Midbrain (tissue), 1 donor: Measurements from ENCODE around the gene OTULIN.

Source experiments
- DNase-seq: peaks from one replicate; lab custom pipeline; 2025; lab: John Stamatoyannopoulos, UW

The OTULIN gene

DNA sequence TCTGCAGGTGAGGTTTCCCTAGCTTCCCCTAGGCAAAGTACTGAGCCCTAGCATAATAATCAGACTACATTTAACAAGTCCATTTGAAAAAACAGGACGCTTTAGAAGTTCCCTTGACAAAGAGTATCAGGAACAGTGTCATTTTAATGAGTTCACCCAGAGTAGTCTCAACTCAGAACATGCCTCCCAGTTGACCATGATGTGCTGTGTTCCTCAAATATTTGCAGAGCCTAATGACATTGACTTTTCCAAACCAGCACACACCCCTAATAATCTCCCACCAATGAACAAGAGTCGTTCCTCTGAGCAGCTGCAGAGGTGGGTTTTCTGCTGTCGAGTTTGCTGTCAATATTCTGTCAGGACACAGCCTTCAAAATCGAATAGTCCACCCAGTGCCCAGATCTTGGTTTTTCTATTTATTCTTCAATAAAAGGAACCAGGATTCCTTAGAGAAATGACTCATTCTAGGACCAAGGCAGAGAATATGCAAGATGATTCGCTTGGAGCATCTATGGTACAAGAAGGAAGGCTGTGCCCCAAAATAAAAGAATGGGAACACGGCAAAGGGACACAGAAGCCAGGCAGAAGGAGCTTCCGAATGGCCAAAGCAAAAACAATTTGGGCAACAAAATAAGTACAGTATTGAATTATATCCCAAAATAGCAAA, 57.6 kb downstream of the OTULIN start:
- DNase-seq: no peak

DNA sequence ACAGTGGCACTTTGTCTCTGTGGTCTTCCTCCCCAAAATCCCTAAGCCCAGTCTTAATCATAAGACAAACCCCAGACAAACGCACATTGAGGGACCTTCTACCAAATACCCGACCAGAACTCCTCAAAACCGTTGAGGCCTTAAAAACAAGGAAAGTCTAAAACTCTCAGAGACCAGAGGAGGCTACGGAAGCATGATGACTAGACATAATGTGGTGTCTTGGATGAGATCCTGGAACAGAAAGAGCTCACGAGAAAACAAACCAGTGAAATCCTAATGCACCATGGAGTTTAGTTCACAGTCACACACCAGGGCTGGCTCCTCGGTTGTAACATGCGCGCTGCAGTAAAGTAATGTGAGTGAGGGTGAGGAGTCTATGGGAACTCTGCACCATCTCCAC, 58.4 kb downstream of the OTULIN start:
- DNase-seq: no peak

DNA sequence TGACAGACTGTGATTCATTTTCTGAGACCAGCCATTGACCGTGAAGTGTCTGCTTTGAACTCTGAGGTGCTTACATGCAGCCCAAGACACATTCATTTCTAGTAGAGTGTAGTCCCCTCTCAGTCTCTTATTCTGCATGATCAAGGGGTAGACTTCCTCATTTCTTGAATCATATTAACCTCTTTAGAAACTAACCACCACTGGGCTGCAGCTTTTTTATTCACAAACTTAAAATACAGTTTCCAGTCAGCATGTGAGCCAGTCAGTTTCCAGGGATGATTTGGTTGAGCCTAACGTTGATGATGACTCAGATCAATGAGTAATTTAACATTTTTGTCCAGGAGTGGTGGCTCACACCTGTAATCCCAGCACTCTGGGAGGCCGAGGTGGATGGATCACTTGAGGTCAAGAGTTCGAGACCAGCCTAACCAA, 59.2 kb downstream of the OTULIN start:
- DNase-seq: no peak

DNA sequence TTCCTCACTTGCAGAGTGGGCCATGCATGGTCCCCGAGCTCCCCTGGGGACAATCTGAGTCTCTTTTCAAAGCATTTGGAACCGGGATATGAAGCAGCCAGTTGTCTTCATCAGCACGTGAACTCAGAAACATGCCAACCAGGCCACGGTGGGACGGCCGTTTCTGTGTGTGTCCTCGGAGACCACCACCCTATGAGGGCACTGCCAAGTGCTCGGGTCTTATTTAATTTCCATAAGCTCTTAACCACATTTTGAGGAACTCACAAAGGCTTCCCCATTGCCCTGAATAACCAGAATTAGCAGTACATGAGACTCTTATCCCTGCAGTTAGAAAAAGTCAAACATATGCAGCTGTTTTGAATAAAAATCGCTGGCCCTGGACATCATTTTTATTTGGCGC, 60.1 kb downstream of the OTULIN start:
- peak; percentile 18 for DNase-seq

DNA sequence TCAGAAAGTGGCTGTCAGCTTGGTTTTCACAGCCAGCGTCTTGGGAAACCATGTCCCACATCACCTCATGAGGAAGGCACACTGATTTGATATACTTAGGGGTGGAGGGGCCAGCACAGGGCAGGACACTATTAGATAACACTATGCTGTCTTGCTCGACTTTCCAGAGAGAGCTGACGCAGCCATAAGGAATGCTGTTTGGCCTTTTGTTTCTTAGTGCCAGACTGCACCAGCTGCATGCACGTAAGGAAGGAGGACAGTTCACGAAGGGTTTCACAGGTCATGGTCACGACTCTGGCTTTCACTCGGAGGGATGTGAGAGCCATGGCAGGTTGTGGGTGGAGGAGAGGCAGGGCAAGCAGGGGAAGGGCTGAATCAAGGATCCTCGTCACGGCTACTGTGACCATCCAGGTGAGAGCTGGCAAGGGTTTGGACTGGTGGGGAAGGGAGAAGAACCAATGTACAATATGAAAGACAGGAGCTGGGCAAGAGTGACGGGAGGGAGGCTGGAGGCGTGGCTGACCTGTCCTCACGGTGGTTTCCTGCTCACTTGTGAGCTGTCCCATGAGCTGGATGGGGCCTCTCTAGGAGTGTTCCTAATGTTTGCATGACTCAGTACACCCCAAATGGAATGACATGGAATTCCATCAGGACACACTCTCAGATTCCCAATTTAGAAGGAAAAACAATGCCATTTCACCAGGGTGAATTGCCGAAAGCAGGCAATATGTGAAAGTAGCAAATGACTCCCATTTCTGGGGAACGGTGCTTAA, 61.7 kb downstream of the OTULIN start:
- no peak for DNase-seq

DNA sequence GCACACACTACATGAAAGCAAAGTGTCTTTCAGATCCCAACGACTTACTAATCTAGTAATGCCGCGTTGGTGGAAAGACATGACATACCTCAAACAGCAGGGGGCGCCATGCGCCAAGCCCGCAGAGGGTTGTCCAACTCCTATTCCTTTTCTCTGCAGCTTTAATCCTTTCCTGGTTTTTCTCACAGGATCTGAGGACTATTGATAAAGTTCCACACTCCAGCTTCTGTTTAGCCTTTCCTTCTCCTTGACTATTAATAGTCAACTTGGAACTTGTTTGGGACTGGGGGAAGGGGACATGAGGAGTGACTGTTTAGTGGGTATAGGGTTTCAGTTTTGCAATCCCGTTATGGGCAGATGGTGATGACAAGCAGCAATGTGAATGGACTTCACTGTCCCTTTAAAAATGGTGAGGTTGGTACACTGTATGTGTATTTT, 62.9 kb downstream of the OTULIN start:
- peak; percentile 88 for DNase-seq

DNA sequence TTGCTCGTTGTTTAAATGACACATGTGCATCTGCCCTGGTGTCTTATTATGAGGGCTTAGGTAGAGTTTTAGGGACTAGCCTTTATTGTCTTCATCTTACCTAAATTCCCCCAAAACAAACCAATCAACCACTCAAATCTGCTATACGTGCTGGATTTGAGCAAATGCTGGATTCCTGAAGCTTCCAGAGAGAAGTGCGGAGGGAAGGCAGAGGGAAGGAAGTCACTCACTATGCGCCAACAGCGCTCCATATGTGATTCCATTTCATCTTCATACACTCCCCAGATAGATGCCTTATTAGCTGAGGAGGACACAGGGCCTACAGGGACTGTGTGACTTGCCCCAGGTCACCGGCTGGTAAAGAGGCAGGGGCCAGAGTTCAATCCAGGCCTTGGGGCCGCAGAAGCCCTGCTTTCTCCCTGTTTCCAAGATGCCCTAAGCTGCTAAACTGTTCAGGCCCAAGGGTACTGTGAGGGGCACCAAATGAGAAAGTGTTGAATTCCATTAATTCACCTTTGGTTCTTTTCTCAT, 63.5 kb downstream of the OTULIN start:
- DNase-seq: no peak

DNA sequence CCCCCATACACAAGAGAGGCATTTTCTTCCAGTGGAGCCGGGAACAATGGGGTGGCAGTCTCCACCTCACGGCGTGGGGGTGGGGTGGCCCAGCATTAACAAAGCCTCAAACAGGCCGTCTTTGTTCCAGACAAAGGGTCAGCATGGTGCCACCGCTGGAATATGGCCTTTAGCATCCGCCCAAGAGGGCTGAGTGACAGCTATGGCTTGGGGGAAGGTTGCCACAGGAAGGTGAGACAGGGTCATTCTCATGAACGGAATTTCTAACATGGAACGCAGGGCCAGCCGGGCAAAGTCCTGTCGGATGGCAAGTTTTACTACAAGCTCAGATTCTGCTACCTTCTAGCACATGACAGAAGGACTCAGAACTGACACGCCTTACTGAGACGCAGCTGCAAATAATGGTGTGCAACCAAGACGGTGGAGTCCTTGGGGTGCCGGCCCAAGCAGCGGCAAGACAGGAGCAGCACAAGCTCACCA, 64.0 kb downstream of the OTULIN start:
- DNase-seq: peak; percentile 84

DNA sequence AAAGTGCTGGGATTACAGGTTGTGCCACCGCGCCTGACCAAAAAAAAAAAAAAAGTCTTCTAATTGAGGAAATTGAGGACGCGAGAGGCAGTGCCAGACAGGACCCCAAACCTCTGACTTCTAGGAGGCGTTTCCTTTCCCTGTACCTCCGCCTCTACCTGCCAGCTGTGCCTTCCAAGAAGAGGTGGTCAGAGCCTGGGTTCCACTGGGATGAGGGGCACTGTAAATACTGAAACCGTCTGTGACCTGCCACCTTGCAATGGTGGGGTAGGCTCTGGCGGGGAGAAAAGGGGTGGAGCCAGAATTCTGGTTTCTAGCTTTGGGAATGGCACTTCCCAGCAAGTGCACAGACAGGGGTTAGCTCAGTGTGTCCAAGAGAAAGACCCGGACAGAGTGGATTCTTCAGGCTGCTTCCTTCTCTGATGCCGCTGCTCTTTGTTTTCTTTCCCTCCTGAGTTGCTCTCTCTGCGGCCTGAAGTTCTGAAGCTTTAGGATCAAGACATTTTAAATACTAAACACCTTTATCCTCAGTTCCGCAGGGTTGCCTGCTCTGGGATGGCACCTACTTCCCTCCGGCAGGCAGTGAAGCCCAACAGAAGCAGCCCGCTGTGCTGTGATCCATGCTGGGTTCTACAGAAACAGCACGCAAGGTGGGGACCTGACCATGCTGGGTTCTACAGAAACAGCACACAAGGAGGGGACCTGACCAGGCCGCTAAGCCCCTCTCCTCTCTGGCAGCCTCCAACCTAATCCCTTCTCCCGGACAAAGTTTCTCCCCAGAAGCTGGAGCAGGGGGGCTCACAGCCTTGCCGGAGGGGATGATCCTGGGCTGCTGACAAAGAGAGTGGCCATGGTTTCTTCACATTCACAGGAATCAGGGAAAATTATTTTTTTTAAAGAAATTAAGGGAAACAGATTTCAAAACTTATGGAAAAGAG, 65.2 kb downstream of the OTULIN start:
- DNase-seq: no peak

DNA sequence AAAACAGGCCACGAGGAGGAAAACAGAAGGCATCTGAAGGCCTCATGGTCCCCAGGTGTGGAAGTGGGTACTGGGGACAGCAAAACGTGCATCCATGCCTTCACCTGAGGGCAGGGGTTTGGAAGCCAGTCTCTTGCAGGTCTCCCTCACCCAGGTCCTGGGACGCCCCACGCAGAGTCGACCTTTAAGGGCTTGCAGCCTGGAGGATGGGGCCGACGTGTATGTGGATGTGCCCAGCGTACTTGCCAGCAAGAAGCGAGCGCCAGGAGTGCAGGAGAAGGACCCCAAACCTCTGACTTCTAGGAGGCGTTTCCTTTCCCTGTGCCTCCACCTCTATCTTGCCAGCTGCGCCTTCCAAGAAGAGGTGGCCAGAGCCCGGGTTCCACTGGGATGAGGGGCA, 65.9 kb downstream of the OTULIN start:
- DNase-seq: no peak

DNA sequence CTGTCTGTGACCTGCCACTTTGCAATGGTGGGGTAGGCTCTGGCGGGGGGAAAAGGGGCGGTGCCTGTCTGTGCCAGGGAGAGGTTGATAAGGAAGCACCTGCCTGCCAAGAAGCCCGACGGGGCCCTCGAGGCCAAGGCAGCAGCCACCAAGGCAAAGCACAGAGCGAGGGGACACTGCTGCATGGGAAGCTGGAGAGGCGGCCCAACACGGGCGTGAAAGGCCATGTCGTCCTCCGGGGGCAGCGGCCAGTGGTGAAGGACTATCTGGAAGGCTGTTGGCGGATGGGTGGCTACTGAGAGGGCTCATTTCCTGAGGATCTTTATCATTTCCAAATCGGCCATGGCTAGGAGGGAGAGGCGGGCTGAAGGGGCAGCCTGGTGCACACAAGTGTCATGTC, 66.4 kb downstream of the OTULIN start:
- DNase-seq: no peak

DNA sequence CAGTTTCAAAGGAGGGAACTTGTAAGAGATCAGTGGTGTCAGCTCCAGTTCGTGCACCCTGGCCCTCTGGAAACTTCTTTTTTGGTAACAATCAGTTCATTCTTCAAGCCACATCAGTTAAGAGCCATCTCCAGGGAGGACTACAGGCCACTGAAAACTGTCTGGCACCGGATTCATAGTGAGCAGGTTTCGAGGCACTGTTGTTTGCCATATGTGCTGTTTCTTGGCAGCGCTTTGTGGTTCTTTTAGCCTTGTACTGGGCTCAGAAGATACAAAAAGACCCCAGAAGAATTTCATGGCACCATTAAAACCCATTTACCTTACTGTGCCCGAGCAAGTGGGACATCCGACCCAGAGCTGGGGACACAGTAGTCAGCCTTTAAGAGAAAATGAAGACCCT, 68.5 kb downstream of the OTULIN start:
- no peak for DNase-seq

DNA sequence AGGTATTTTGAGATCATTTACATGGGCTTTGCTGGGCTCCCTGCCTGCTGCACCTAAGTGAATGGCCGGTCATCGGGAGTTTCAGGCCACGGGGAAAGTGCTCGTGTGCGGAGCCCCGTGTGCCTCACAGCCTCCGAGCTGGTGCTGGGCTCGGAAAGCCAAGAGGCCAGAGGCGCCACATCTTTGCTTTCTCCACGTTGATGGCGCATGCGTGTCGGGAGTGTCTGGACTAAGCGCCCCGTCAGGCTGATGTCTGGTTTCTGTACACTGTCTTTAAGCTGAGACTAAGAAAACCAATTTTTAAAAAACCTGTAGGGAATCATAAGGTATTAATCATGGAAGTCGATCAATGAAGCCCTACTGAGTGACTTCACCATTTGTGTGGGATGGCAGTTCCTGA, 69.1 kb downstream of the OTULIN start:
- no peak for DNase-seq

DNA sequence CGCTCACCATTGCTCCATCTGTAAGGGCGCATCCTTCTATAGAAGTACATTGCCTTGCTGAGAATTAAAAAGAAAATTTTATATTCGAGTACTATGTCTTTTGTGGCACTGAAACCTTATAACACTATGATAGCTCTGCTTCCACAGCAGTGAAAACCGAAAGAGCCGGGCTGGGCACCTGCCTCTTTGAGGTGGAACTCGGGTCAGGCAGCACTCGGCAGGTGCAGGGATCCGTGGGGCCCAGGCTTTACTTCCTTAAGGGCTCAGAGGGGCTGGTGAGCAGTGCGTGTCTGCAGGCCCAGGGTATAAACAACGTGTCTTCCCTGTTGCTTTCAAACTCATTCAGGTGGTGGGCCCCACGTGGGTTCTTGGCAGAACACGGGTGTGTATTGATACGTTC, 69.9 kb downstream of the OTULIN start:
- no peak for DNase-seq

DNA sequence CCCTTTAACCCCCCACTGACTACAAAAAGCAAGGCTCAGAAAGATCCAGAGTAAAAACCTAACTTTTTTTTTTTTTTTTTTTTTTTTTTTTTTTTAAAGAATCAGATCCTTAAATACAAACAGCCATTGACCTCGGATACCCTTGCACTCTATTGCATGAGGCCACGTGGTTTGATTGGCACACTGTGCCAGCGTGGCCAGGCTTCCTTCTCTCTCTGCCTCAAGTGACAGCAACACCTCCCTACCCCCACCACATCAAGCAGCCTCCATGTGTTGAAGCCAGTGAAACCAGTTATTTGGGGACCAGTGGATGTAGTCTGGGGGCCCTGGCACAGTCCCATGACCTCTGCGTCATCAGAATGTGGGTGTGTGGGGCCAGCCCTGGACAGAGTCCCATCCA, 71.4 kb downstream of the OTULIN start:
- DNase-seq: no peak

DNA sequence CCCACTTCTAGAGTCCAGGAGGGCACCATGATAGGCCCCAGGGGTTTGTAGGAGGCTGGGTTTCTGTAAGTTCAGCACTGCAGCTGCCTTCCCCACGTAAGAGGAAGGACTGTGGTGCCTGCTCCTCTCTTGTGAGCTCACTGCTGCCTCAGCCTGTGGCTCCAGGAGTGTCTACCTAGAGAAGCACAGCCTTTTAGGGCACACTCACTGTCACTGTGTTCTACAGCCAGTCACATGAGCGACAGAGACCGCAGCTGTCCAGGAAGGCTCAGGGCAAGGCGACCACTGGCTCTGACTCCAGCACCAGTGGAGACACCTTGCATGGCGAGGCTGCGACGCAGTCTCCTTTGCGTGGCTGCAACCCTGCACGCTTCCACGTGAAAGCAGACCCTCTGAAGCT, 72.8 kb downstream of the OTULIN start:
- no peak for DNase-seq

DNA sequence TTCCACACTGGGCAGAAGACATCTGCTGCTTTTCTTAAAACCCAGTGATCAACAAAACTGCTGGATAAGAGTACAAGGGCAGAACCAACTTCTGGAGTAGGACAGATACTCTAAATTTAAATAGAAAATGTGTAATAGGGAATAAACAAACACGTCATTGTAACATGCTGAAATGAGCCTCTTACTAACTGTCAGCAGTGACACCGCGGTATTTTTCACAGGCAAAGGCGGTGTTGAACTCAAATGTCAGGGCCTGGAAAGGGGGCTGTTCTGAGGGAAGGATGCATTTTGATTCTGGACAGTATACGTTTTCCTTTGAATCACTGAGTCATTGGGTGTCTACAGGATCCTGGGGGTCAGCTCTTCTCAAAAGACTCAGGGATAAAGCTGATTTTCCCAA, 73.5 kb downstream of the OTULIN start:
- DNase-seq: no peak

DNA sequence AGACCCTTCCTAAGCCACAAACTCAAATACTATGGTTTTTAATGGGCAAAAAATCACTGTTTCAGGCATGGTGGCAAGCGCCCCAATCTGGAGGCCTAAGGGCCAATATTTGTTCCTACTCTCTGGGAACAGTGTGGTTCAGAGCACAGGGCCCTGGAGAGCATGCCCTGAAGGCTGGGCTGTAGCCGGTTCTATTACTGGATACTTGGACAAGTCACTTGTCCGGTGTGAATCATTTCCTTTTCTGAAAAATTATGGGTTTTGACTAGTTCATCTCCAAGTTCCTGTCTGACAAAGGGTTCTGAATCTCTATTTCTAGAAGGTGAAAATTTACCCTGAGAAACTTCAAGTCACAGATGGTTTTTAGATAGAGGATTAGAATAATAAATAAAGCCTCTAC, 75.0 kb downstream of the OTULIN start:
- no peak for DNase-seq

DNA sequence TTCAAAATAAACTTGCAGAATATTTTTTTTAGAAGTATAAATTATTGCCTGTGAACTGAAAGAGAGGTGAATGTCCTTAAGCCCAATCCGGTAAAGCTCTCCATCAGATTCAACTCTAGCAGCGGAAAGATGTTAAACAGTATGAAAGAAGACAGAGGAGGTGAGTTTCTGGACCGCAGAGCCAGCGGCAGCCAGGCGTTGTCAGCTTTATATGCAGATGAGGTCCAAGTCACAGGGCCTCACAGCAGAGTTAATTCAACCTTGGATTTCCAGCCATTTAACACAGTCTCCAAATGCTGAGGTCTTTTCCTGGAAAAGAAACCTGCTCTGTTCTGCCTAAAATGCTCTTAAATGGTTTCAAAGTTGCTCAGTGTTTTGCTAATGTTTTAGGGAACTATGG, 75.5 kb downstream of the OTULIN start:
- DNase-seq: no peak

DNA sequence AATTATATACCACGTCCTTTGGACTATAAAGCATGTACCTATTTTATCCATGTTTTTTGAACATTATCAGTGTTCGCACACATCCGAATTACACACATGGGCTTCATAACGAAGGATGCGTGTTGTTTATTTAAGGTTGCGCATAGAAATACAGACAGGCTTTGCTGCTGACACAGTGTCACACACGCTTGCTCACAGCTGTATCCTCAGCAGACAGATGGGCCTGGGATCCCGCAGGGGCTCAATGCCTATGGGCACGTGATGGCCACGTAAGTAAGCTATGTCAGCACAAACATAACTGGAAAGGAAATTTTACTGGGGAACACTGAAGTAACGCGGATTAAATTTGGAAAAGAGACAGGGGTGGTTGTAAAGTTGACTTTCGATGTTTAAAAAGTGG, 76.6 kb downstream of the OTULIN start:
- no peak for DNase-seq

DNA sequence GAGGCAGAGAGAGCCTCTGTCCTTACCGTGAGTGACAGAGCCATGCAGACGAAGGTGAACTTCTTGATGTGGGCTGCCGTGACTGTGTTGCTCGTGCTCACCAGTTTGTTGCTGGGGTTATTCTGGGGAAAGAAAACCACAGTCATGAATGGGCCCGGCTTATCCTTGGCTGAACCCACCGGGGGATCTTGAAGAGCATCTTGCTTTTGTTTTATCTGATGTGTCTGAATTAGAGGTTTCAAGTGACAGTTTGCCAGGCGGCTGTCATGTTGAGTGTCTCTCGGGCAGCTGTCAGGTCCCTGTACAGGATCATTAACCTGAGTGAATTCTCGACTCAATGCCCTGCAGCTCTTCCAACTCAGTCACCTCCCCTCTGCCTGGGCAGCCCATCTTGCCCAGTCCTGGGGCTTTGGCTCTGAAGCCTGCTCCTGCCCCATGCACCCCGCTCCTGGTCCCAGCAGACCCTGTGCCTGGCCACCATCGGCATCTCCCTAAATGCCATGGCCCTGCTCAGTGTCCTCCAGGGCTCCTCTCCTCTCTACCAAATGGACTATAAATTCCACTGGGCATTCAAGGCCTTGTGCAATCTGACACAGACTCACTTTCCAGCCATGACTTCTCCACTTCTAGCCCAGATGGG, 77.4 kb downstream of the OTULIN start:
- DNase-seq: no peak

DNA sequence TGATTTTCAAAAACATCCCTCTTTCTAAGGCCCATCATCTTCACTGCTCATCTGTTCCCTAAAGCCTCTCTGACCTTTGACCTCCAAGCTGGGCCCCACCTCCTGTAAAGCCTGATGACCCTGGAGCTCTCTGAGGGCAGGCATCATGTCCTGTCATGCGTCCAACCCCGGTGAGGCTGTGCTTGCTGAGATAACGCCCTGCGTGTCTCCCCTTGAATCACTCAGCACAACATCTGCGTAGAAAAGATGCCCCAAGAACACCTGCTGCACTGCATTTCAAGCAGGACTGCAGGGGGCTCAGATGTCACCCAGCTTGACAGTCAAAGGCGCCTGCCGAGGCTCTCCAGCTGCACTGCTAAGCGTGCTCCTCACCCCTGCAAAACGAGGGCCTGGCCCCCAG, 78.0 kb downstream of the OTULIN start:
- no peak for DNase-seq
